H9 (cell line): ENCODE data around the gene DIAPH2. TPM values are rescaled to one million over a fixed set of nuclear protein-coding genes. Genes with fewer than 3 reads are reported as not detected.

Experiments used
- DNase-seq: peaks from one replicate; pipeline ENCODE4 v3.0.0-alpha.2; 2017
- H2AFZ ChIP-seq: one replicate; pipeline ENCODE4 v1.6.1; 2013; ENCODE audit warnings: mild to moderate bottlenecking, low read length, control low read depth, moderate library complexity
- H2AK5ac ChIP-seq: 2 replicates; pipeline ENCODE4 v1.6.1; 2013; ENCODE audit warnings: low read length, control low read depth, mixed read lengths; ENCODE audit not compliant: insufficient read length
- H2BK120ac ChIP-seq: one replicate; pipeline ENCODE4 v1.6.1; 2013; ENCODE audit warnings: low read depth, mild to moderate bottlenecking, low read length, control low read depth, inconsistent platforms; ENCODE audit not compliant: poor library complexity, severe bottlenecking
- H2BK12ac ChIP-seq: 2 replicates; pipeline ENCODE4 v1.6.1; 2013; ENCODE audit warnings: low read length, control low read depth, mixed read lengths, low read depth; ENCODE audit not compliant: insufficient read length
- H2BK15ac ChIP-seq: 2 replicates; pipeline ENCODE4 v1.6.1; 2013; ENCODE audit warnings: low read depth, low read length, control low read depth
- H2BK20ac ChIP-seq: one replicate; pipeline ENCODE4 v1.6.1; 2013; ENCODE audit warnings: low read depth, mild to moderate bottlenecking, low read length, control low read depth, inconsistent platforms; ENCODE audit not compliant: poor library complexity, severe bottlenecking
- H2BK5ac ChIP-seq: 2 replicates; pipeline ENCODE4 v1.6.1; 2013; ENCODE audit warnings: low read length, control low read depth, mixed read lengths; ENCODE audit not compliant: insufficient read length
- H3K14ac ChIP-seq: 2 replicates; pipeline ENCODE4 v1.6.1; 2013; ENCODE audit warnings: low read length, control low read depth; ENCODE audit not compliant: insufficient read depth
- H3K18ac ChIP-seq: 2 replicates; pipeline ENCODE4 v1.6.1; 2013; ENCODE audit warnings: low read depth, mild to moderate bottlenecking, mixed read lengths, low read length, control low read depth; ENCODE audit not compliant: insufficient read length
- H3K23ac ChIP-seq: 2 replicates; pipeline ENCODE4 v1.6.1; 2013; ENCODE audit warnings: low read length, control low read depth, mixed read lengths, low read depth; ENCODE audit not compliant: insufficient read length
- H3K23me2 ChIP-seq: 2 replicates; pipeline ENCODE4 v1.6.1; 2013; ENCODE audit warnings: low read depth, mild to moderate bottlenecking, mixed read lengths, low read length, control low read depth; ENCODE audit not compliant: insufficient read length, poor library complexity, severe bottlenecking
- H3K27ac ChIP-seq: 2 replicates; pipeline ENCODE4 v1.5.1; 2013; ENCODE audit warnings: low read length, control low read depth, mixed read lengths, low read depth; ENCODE audit not compliant: insufficient read length
- H3K27me3 ChIP-seq: 2 replicates; pipeline ENCODE4 v1.6.1; 2013; ENCODE audit warnings: low read length, control low read depth, inconsistent platforms; ENCODE audit not compliant: insufficient read depth
- H3K4ac ChIP-seq: 2 replicates; pipeline ENCODE4 v1.6.1; 2013; ENCODE audit warnings: low read depth, mild to moderate bottlenecking, control low read depth, inconsistent platforms, low read length, moderate library complexity
- H3K4me1 ChIP-seq: 2 replicates; pipeline ENCODE4 v1.6.1; 2013; ENCODE audit warnings: low read length, control low read depth, inconsistent platforms; ENCODE audit not compliant: insufficient read depth
- H3K4me2 ChIP-seq: 2 replicates; pipeline ENCODE4 v1.6.1; 2013; ENCODE audit warnings: low read length, control low read depth, mixed read lengths; ENCODE audit not compliant: insufficient read length, insufficient read depth
- H3K56ac ChIP-seq: 2 replicates; pipeline ENCODE4 v1.6.1; 2013; ENCODE audit warnings: low read depth, mild to moderate bottlenecking, mixed read lengths, low read length, control low read depth; ENCODE audit not compliant: insufficient read length
- H3K79me1 ChIP-seq: 2 replicates; pipeline ENCODE4 v1.6.1; 2013; ENCODE audit warnings: low read depth, mild to moderate bottlenecking, moderate library complexity, low read length, control low read depth, inconsistent platforms; ENCODE audit not compliant: insufficient read depth, poor library complexity, severe bottlenecking
- H3K79me2 ChIP-seq: 2 replicates; pipeline ENCODE4 v1.6.1; 2013; ENCODE audit warnings: low read length, control low read depth, inconsistent platforms; ENCODE audit not compliant: insufficient read depth
- H3K9ac ChIP-seq: 2 replicates; pipeline ENCODE4 v1.6.1; 2013; ENCODE audit warnings: low read length, control low read depth, mixed read lengths; ENCODE audit not compliant: insufficient read length; ENCODE audit errors: extremely low read depth
- H3K9me3 ChIP-seq: one replicate; pipeline ENCODE4 v1.6.1; 2013; ENCODE audit warnings: low read depth, low read length, inconsistent platforms; ENCODE audit not compliant: control insufficient read depth
- H3T11ph ChIP-seq: one replicate; pipeline ENCODE4 v1.6.1; 2013; ENCODE audit warnings: mild to moderate bottlenecking, low read length, control low read depth, inconsistent platforms
- H4K20me1 ChIP-seq: one replicate; pipeline ENCODE4 v1.6.1; 2013; ENCODE audit not compliant: control insufficient read depth, insufficient read length, insufficient read depth
- H4K5ac ChIP-seq: 2 replicates; pipeline ENCODE4 v1.6.1; 2013; ENCODE audit warnings: low read depth, mild to moderate bottlenecking, mixed read lengths, low read length, control low read depth; ENCODE audit not compliant: insufficient read length
- H4K8ac ChIP-seq: replicated peaks from 2 replicates; pipeline ENCODE4 v1.6.1; 2013; ENCODE audit warnings: low read length, control low read depth, mixed read lengths, low read depth; ENCODE audit not compliant: insufficient read length
- H4K91ac ChIP-seq: 2 replicates; pipeline ENCODE4 v1.6.1; 2013; ENCODE audit warnings: low read depth, mild to moderate bottlenecking, moderate library complexity, mixed read lengths, low read length, control low read depth; ENCODE audit not compliant: insufficient read length
- H3K27ac Mint-ChIP-seq, 3 experiments: 2 replicates in 2 of 3; 3 replicates in 1 of 3; pipeline ENCODE4 v1.8.0; 2020 to 2021; ENCODE audit warnings: mixed read lengths in 3 of 3, mild to moderate bottlenecking in 1 of 3, moderate library complexity in 1 of 3
- H3K27me3 Mint-ChIP-seq: 2 replicates; pipeline ENCODE4 v1.8.0; 2021; ENCODE audit warnings: low read depth, mild to moderate bottlenecking, moderate library complexity, mixed read lengths
- H3K36me3 Mint-ChIP-seq, 3 experiments: 2 replicates in 2 of 3; 3 replicates in 1 of 3; pipeline ENCODE4 v1.8.0; 2020 to 2021; ENCODE audit warnings: low read depth in 3 of 3, mixed read lengths in 3 of 3; ENCODE audit not compliant: insufficient read depth in 1 of 3
- H3K4me1 Mint-ChIP-seq, 2 experiments: 2 replicates each; pipeline ENCODE4 v1.8.0; 2020; ENCODE audit warnings: mixed read lengths in 2 of 2
- H3K4me3 Mint-ChIP-seq, 2 experiments: 2 replicates in 1 of 2; 3 replicates in 1 of 2; pipeline ENCODE4 v1.8.0; 2020 to 2021; ENCODE audit warnings: mild to moderate bottlenecking in 2 of 2, mixed read lengths in 2 of 2, moderate library complexity in 1 of 2
- H3K9me3 Mint-ChIP-seq, 2 experiments: 2 replicates in 1 of 2; 3 replicates in 1 of 2; pipeline ENCODE4 v1.8.0; 2020; ENCODE audit warnings: mild to moderate bottlenecking in 2 of 2, mixed read lengths in 2 of 2, moderate library complexity in 1 of 2
- CTCF ChIP-seq: fragments of 200-600 bp; sonication (generic); conservative IDR thresholded peaks from 3 replicates; pipeline ENCODE4 v1.8.0; 2021; ENCODE audit warnings: antibody characterized with exemption, mild to moderate bottlenecking
- WGBS: extraction: QIAGEN DNeasy Blood & Tissue Kit; methylation state at CpG from one replicate; pipeline ENCODE4 v1.1.7; 2013; ENCODE audit warnings: missing lambda C conversion rate, low lambda C conversion rate, mixed read lengths; ENCODE audit not compliant: insufficient read length; ENCODE audit errors: extremely low coverage; 5-methylcytosine and 5-hydroxymethylcytosine counted together
- total RNA-seq: library from RNA; stranded (reverse); gene quantifications from 2 replicates; pipeline ENCODE4 v1.2.1, GENCODE V29; 2021

DIAPH2 gene
- total RNA-seq, 1 experiment from 2014 or later, result 45.4 TPM

GRCh38 chrX:97238632-97239031 is 554.0 kb downstream of the DIAPH2 start:
- no peaks in the 10 kb centered on the region for H3K23me2 ChIP-seq
- Mint-ChIP-seq H3K27me3 (no peaks in the 10 kb centered on the region), H3K4me1 (peaks cover 14 to 21% of the 10 kb centered on the region in 2 experiments), H3K27ac (no peak overlapping the region; a peak in 1 of 7 replicates), H3K36me3 (peaks cover 0 to 4% (median 0%) of the 10 kb centered on the region in 3 experiments; a peak in 1 of 7 replicates), H3K4me3 (no peak overlapping the region), H3K9me3 (no peaks in the 10 kb centered on the region)
- TF ChIP-seq CTCF, result no peak
- H3K14ac ChIP-seq, result no peak overlapping the region
- H3K23ac ChIP-seq, result no peak overlapping the region
- H4K5ac ChIP-seq, result no peak overlapping the region
- H3K18ac ChIP-seq, result no peak overlapping the region
- H3K9ac ChIP-seq, result no peak overlapping the region
- no peak overlapping the region for H2BK15ac ChIP-seq
- no peak overlapping the region for H4K8ac ChIP-seq
- DNase-seq, result no peak
- no peaks in the 10 kb centered on the region for H3K79me2 ChIP-seq
- no peak overlapping the region for H2BK5ac ChIP-seq
- peaks cover 2% of the 10 kb centered on the region; the same call in 1 of the 2 replicates for H3K4me1 ChIP-seq
- no peaks in the 10 kb centered on the region for H3K27me3 ChIP-seq
- no peak overlapping the region for H3T11ph ChIP-seq
- no peak overlapping the region for H2BK120ac ChIP-seq
- H3K9me3 ChIP-seq, result no peaks in the 10 kb centered on the region
- H3K56ac ChIP-seq, result no peak overlapping the region
- H2BK12ac ChIP-seq, result no peak overlapping the region
- no peak overlapping the region for H2BK20ac ChIP-seq
- no peak overlapping the region for H2AK5ac ChIP-seq
- H4K20me1 ChIP-seq, result no peaks in the 10 kb centered on the region
- WGBS, result no CpG with 5 or more reads among the region's 5 CpGs
- no peak overlapping the region for H4K91ac ChIP-seq
- H3K27ac ChIP-seq, result no peak overlapping the region
- H3K4me2 ChIP-seq, result no peak overlapping the region
- no peaks in the 10 kb centered on the region for H3K79me1 ChIP-seq
- H2AFZ ChIP-seq, result no peak overlapping the region
- H3K4ac ChIP-seq, result no peak overlapping the region
